SU-DHL-6 (cell line): Measurements from ENCODE around the gene CHTOP.
A peak's percentile ranks its signal among the peaks of the same experiment; 100 is the strongest.

ENCODE experiments used
- H2AFZ ChIP-seq: fragments of 200-600 bp; sonication (generic); 2 replicates; pipeline ENCODE4 v1.6.1; 2014; ENCODE audit warnings: low read depth, mild to moderate bottlenecking, moderate library complexity, mixed read lengths, antibody characterized with exemption, low read length; ENCODE audit not compliant: severe bottlenecking
- H3F3A ChIP-seq: fragments of 200-600 bp; shearing (Covaris generic); 2 replicates; pipeline ENCODE4 v1.6.0; 2016; ENCODE audit warnings: antibody characterized with exemption, mild to moderate bottlenecking; ENCODE audit not compliant: insufficient read depth
- H3K27ac ChIP-seq: fragments of 200-600 bp; sonication (generic); 2 replicates; pipeline ENCODE4 v1.5.1; 2016; ENCODE audit warnings: low read depth, mild to moderate bottlenecking, low read length, moderate library complexity, mixed read lengths
- H3K27me3 ChIP-seq: fragments of 200-600 bp; sonication (generic), shearing (Covaris generic); 2 replicates; pipeline ENCODE4 v1.6.0; 2014; ENCODE audit warnings: mild to moderate bottlenecking, low read length
- H3K36me3 ChIP-seq: fragments of 200-600 bp; sonication (generic); 2 replicates; pipeline ENCODE4 v1.6.1; 2014; ENCODE audit warnings: mild to moderate bottlenecking, low read length, mixed read lengths
- H3K4me2 ChIP-seq: fragments of 300-600, 200-600 bp; shearing (Covaris generic), sonication (generic); 2 replicates; pipeline ENCODE4 v1.6.0; 2014; ENCODE audit warnings: low read length, low read depth, mild to moderate bottlenecking; ENCODE audit not compliant: poor library complexity, severe bottlenecking
- H3K4me3 ChIP-seq: fragments of 200-600 bp; sonication (generic); 2 replicates; pipeline ENCODE4 v1.5.1; 2014; ENCODE audit warnings: antibody characterized with exemption, low read length, mild to moderate bottlenecking, mixed read lengths; ENCODE audit not compliant: insufficient read depth, poor library complexity, severe bottlenecking
- H3K79me2 ChIP-seq: fragments of 200-600 bp; sonication (generic); 2 replicates; pipeline ENCODE4 v1.6.1; 2014; ENCODE audit warnings: mild to moderate bottlenecking, low read length, moderate library complexity; ENCODE audit not compliant: insufficient read depth
- H3K9ac ChIP-seq: fragments of 200-600 bp; sonication (generic); 2 replicates; pipeline ENCODE4 v1.7.0; 2014; ENCODE audit warnings: mild to moderate bottlenecking, low read length
- H3K9me2 ChIP-seq: fragments of 200-600 bp; sonication (generic); replicated peaks from 2 replicates; pipeline ENCODE4 v1.6.1; 2014; ENCODE audit warnings: low read length; ENCODE audit not compliant: insufficient read depth
- H3K9me3 ChIP-seq: fragments of 200-600 bp; sonication (generic); 2 replicates; pipeline ENCODE4 v1.6.1; 2014; ENCODE audit warnings: low read length, mixed read lengths; ENCODE audit not compliant: insufficient read depth
- H4K20me1 ChIP-seq: fragments of 200-600 bp; sonication (generic); 2 replicates; pipeline ENCODE4 v1.6.1; 2014; ENCODE audit warnings: low read depth, mild to moderate bottlenecking, antibody characterized with exemption, low read length, moderate library complexity, mixed read lengths
- EZH2phosphoT487 ChIP-seq: fragments of 200-600 bp; sonication (generic), shearing (Covaris generic); conservative IDR thresholded peaks from 2 replicates; pipeline ENCODE4 v1.6.1; 2018; ENCODE audit warnings: mild to moderate bottlenecking, antibody characterized with exemption, low read length, moderate library complexity, mixed read lengths
- TF ChIP-seq, protein P1 (sequence below): fragments of 200-600 bp; sonication (generic); IDR thresholded peaks from one replicate; pipeline ENCODE4 v1.5.1; 2017; ENCODE audit warnings: antibody characterized with exemption, mild to moderate bottlenecking, low read length, moderate library complexity; ENCODE audit not compliant: insufficient read depth, poor library complexity, severe bottlenecking

CHTOP gene

DNA sequence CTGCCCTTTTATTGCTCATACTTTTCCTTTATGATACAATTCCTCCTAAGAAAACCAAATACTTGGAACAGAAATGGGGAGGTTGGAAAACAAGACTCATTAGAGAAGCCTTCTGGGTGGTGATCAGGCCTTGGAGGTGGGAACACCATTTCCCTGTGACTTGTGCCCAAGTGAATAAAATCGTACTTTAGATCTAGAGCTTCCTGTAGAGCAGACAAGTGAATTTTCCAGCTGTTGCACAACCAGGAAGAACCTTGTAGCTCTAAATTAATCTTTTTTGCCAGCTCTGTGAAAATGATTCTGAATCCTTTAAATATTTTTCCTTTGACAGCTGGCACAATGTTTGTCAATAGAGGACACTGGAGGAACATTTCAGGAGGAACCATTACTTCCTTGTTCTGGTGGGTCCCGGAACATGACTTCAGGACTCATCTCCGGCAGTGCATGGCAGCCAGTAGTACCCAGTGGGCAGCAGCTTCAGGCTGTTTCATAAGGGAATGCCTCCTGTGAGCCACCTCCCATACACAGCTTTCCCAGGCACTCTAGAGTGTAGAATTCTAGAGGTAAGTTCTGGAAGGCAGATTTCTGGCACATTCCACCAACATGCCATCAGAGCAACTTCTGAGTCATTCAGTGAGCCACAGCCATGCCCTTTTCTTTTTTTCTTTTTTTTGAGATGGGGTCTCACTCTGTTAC, 19.1 kb downstream of the CHTOP start:
- H3K36me3 ChIP-seq: no peaks in the 10 kb centered on the region
- no peak overlapping the region for H2AFZ ChIP-seq
- no peaks in the 10 kb centered on the region for H3K27me3 ChIP-seq
- TF ChIP-seq, protein P1, sequence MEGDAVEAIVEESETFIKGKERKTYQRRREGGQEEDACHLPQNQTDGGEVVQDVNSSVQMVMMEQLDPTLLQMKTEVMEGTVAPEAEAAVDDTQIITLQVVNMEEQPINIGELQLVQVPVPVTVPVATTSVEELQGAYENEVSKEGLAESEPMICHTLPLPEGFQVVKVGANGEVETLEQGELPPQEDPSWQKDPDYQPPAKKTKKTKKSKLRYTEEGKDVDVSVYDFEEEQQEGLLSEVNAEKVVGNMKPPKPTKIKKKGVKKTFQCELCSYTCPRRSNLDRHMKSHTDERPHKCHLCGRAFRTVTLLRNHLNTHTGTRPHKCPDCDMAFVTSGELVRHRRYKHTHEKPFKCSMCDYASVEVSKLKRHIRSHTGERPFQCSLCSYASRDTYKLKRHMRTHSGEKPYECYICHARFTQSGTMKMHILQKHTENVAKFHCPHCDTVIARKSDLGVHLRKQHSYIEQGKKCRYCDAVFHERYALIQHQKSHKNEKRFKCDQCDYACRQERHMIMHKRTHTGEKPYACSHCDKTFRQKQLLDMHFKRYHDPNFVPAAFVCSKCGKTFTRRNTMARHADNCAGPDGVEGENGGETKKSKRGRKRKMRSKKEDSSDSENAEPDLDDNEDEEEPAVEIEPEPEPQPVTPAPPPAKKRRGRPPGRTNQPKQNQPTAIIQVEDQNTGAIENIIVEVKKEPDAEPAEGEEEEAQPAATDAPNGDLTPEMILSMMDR: no peak
- TF ChIP-seq EZH2phosphoT487: no peak
- H3K27ac ChIP-seq: no peak overlapping the region
- no peaks in the 10 kb centered on the region for H3K79me2 ChIP-seq
- H3K9me2 ChIP-seq: no peaks in the 10 kb centered on the region
- H4K20me1 ChIP-seq: no peaks in the 10 kb centered on the region
- H3F3A ChIP-seq: no peaks in the 10 kb centered on the region
- H3K9ac ChIP-seq: no peak overlapping the region
- no peaks in the 10 kb centered on the region for H3K9me3 ChIP-seq
- H3K4me2 ChIP-seq: no peak overlapping the region
- H3K4me3 ChIP-seq: no peak overlapping the region

DNA sequence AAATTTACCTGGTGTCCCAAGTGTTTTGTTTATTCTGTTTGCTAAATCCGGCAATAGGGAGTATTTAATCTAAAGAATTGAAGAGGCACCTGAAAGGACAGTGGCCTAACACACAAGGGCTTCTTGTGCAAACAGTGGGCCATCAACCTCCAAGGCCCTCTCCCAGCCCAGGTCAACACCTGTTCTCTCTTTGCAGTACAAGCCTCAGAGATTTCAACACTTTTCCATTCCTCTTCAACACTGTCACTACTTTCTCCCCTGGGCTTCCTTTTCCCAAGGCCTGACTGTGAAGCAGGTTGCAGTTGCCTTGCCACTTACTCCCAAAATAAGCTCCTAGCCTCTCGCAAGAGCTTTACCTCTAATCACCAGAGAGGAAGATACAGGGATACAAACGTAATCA, 21.5 kb downstream of the CHTOP start:
- H3K36me3 ChIP-seq: no peaks in the 10 kb centered on the region
- peaks cover 12% of the 10 kb centered on the region; the same call in 1 of the 2 replicates for H3K79me2 ChIP-seq
- H2AFZ ChIP-seq: no peak overlapping the region
- no peaks in the 10 kb centered on the region for H3K27me3 ChIP-seq
- H3K9ac ChIP-seq: no peak overlapping the region
- no peak overlapping the region for H3K4me3 ChIP-seq
- H3K27ac ChIP-seq: no peak overlapping the region
- no peaks in the 10 kb centered on the region for H4K20me1 ChIP-seq
- no peaks in the 10 kb centered on the region for H3K9me2 ChIP-seq
- H3F3A ChIP-seq: no peaks in the 10 kb centered on the region
- H3K9me3 ChIP-seq: no peaks in the 10 kb centered on the region
- no peak overlapping the region for H3K4me2 ChIP-seq
- TF ChIP-seq, protein P1: no peak
- TF ChIP-seq EZH2phosphoT487: no peak

DNA sequence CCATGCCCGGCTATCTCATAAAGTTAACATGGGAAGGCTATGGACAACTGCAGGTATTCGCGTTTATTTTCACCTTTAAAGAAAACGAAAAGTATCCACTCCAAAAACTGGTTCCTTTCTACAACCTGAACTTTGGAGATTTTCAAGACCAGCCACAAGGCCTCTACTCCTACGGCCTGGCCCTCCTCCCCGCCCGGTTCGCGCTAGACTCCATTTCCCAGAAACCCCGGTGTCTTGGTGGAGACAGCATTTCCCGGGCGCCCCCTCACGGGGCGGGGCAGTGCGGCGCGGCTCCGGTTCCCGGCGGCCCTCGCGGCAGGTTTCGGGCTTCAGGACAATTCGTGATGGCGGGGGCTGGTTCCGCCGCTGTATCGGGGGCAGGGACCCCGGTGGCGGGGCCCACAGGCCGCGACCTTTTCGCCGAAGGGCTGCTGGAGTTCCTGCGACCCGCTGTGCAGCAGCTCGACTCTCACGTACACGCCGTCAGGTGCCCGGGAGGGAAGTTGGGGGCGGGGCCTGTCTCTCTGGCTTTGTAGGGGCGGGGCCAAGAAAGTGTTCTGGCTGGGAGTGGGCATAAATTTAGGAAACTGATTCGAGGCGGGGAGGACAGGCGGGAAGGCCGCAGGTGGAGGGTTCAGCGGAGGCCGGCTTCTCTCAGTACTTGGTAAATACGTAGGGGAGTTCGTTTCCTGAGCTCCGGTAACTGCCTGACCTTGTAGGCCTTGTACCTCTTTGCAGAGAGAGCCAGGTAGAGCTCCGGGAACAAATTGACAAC, 24.7 kb downstream of the CHTOP start, which contains the start of gene SNAPIN:
Gene SNAPIN, plus strand, starts transcription at position 304 of the 775 bp plus-strand sequence. Its CDS starts 41 bp downstream, at position 345.
- H3K79me2 ChIP-seq: peaks cover 12% of the 10 kb centered on the region; the same call in 1 of the 2 replicates
- no peaks in the 10 kb centered on the region for H3K27me3 ChIP-seq
- peak within 1 kb of the TSS; percentile 79 for H3K4me2 ChIP-seq
- H4K20me1 ChIP-seq: no peaks in the 10 kb centered on the region
- H3K4me3 ChIP-seq: peak within 1 kb of the TSS; percentile 88
- TF ChIP-seq, protein P1: no peak
- TF ChIP-seq EZH2phosphoT487: no peak
- no peaks in the 10 kb centered on the region for H3K9me2 ChIP-seq
- H3K9ac ChIP-seq: peak within 1 kb of the TSS; percentile 77
- H3K9me3 ChIP-seq: no peaks in the 10 kb centered on the region
- H3K36me3 ChIP-seq: peaks cover 23% of the 10 kb centered on the region
- peak within 1 kb of the TSS; percentile 96 for H2AFZ ChIP-seq
- H3F3A ChIP-seq: peaks cover 31% of the 10 kb centered on the region
- peak within 1 kb of the TSS; percentile 71 for H3K27ac ChIP-seq
